NCI-H1105 (cell line): Measurements from ENCODE around the gene NACC2.
A peak's percentile ranks its signal among the peaks of the same experiment; 100 is the strongest.

Experiments
- DNase-seq: peaks from one replicate; lab custom pipeline; 2025; lab: John Stamatoyannopoulos, UW

Gene NACC2

GRCh38 chr9:135992486-135993408, 102.3 kb downstream of the NACC2 start:
- peak; percentile 71 for DNase-seq

DNA sequence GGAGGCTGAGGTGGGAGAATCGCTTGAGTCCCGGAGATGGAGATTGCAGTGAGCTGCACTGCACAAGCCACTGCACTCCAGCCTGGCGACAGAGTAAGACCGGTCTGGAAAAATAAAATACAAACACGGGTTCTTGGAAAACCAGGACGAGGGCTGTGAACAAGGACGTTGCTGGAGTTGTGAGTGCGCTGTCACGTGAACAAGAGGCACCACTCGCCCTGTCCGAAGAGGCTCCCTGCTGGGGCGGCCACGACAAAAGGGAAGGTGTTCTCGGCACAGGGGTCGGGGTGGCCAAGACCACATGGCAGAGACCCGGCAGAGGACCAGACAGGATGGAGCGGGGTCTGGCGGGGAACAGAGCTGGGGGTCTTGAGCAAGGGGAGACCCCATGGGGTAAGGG, 103.3 kb downstream of the NACC2 start:
- no peak for DNase-seq

- no peak for DNase-seq
Measured at GRCh38 chr9:135990468-135991429, 104.3 kb downstream of the NACC2 start.

DNA sequence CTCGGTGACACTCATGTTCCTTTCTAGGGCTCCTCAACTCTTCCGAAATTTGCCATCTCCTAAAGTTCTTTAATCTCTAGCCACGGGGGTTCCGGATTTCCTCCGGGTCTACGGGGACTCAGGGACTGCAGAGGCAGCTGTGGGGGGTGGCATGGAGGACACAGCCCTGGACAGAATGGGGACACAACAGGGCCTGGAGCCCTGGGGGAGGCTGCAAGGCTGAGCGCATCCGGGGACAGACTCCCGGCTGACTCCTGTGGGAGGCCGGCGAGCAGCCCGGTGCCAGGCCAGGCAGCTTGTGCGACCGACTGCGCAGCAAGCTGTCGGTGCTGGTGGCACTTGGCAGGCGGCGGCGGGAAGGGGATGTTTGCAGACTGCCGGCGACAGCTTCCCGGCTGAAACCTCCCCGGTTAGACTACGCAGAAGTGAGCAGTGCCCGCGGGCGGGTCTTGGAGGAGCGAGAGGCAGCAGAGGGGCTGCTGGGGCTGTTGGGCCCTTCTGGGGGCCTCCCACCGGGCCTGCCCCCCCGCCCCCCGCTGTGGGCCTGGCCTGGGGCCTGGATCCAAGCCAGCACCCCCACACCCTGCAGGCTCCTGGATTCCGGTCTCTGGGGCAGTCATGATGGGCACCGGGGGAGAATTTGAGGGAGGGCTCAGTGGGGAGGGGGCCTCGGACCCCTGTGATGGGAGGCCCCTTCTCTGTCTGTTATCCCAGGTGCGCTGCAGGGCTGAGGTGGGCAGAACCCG, 105.2 kb downstream of the NACC2 start:
- no peak for DNase-seq

DNA sequence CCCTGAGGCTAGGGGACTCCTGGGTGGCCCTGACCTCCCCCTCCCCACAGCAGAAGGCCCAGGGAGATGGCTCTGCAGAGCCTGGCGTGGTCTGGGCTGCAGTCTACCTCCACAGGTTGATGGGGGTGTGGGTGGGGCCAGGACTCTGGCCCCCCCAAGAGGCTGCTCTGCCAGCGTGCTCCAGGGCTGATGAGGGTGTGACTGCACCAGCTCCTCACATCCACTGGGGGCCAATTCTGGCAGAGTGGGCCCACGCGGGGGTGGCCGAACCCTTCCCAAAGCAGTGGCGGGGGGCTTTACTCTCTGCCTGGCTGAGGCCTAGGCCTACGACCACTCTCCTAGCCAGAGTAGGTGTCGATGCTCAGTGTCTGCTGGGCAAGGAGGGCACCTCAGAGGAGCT, 105.9 kb downstream of the NACC2 start:
- no peak for DNase-seq

GRCh38 chr9:135988493-135988892, 106.6 kb downstream of the NACC2 start:
- DNase-seq: no peak

DNA sequence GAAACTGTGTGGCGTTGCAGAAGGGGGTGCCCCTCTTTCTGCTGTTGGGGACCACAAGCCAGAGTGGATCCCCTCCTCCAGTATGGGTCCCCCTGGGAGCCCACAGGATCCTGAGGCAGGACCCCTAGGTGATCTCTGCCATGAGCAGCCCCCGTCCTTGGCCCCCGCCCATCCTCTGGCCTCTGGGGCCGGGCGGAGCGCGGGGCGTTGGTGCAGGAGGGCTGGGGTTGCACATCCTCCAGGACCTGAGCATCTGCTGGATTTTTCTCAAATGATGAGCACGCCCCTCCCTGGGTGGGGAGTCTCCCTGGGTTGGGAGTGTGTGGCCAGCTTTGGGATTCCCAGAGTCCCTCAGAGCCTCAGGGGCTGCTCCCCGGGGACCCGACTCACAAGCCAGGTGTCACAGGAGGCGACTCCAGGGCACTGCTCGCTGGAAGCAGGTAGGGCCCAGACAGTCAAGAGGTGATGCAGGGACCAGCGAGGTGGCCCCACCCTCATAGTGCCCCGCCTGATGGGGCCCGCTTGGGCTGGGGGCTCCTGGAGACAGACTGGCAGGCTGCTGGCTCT, 107.2 kb downstream of the NACC2 start:
- no peak for DNase-seq

DNA sequence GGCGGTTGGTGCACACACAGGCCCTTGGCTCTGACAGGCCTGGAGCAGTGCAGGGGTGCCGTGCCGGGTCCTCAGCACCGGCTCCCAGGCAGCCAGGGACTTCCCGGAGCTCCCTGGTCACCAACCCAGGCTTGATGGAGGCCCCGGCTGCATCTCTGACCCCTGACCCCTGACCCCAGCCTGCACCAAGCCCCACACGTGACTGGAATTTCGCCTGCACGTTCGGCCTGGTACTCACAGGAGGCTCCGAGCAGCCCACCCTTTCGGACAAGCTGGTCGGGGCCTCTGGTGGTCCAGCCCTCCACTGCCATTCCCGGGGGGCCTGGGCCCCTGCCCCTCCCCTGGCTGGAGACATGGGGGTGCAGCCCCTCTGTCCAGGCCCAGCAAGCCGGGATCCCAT, 108.5 kb downstream of the NACC2 start:
- no peak for DNase-seq

- DNase-seq: no peak
Measured at GRCh38 chr9:135985889-135986288, 109.2 kb downstream of the NACC2 start.

DNA sequence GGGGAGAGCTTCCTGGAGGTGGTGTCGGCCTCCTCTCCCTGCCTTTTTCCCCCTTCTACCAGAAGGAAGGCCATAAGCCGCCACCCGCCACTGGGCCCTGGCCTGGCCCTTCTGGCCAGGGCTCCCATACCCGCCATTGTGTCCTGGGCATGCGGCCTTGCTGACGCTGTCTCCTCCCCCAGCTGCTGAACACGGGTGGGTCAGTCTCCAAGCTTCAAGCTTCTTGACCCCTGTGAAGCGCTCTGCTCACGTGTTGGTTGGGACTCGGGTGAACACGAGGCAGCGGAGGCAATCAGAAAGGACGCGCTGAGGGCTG, 109.7 kb downstream of the NACC2 start:
- DNase-seq: no peak

GRCh38 chr9:135984072-135984710, 110.9 kb downstream of the NACC2 start:
- no peak for DNase-seq

DNA sequence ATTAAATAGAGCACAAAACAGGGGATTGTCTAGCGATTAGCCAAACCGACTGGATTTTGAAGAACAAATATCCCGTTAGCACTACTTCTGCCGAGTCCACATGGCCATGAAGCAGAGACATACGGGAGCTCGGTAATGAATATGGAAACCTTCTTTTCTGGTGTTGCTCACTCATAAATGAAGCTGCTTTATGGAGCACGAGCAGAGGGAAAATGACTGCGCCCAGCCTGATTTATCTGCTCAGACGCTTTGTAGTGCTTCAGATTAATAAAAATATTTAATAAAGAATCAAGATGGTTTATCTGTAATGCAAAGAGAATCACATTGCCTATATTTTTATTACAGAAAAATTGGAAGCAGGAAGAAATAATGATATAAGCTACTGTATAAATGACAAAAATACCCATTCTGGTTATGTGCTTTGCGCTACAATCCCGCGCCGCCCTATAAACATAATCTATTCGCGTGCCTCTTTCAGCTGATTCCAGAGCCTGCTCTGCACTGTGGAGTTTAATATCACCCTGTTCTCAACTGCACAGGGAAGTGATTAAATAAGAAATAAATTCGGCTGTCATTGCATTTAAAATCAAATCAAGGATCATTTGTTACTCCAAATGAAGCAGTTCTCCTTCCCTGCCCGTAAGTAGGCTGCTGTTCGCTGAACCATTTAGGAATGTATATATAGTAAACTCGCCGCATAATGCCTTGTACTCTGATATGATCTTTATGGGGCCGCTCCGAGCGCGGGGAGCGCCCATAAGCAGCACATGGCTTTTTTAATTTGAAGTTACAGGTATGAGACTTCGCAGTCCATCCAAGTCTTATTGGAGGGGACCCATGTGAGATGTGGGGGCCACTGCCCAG, 111.6 kb downstream of the NACC2 start:
- DNase-seq: no peak

DNA sequence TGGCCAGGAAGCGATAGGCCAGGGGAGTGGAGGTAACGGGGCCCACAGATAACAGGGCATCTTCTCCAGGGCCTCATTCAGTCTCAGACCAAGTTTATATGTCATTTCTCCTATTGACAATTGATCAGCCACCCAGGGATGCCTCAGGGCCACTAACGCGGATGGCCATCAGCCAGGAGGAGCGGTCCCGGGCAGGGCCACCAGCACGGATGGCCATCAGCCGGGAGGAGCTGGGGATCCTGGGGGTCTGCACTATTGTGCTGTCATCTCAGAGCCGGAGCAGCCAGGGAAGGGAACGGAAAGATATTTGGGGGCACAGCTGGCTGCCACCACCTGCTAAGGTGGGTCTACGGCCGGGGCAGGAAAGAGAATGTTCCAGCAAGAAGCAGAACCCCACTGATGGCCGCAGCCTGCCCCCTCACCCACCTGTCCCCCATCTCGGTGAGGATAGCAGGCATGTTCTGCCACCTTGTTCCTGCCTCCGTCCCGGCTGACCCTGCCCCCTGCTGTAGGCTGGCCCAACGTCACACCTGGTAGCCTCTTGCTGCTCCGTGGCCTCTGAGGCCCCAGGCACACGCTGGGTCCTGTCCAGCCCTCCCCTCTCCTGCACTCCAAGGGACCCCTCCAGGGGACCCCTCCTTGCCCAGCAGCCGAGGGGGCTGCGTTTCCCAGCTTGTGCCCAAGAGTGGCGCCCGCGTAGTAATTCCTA, 112.4 kb downstream of the NACC2 start:
- DNase-seq: no peak

- no peak for DNase-seq
Measured at GRCh38 chr9:135980926-135981630, 114.0 kb downstream of the NACC2 start.

DNA sequence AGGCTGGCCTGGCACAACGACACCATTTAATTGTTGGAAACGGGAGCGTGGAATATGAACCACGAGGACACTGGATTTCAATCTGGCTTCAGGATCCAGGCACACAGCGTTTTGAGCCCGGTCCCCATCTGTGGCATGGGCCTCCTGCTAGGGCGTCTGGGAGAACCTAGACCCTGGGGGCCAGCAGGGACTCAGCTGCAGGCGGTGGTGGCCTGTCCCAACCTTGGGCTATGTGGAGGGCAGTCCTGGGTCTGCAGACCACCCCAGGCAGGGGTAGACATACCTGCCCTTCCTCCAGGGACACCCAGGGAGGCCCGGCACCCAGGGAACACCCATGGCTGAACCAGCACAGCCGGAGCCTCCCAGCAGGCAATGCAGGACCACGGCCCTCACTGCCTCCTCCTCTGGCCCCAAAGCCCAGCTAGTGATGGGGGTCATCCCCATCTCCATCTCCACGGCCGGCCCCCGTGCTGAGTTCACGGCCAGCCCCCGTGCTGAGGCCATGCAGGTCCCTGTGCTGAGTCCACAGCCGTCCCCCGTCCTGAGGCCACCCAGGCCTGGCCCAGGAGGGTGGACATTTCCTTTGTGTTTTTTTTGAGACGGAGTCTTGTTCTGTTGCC, 115.4 kb downstream of the NACC2 start:
- no peak for DNase-seq

DNA sequence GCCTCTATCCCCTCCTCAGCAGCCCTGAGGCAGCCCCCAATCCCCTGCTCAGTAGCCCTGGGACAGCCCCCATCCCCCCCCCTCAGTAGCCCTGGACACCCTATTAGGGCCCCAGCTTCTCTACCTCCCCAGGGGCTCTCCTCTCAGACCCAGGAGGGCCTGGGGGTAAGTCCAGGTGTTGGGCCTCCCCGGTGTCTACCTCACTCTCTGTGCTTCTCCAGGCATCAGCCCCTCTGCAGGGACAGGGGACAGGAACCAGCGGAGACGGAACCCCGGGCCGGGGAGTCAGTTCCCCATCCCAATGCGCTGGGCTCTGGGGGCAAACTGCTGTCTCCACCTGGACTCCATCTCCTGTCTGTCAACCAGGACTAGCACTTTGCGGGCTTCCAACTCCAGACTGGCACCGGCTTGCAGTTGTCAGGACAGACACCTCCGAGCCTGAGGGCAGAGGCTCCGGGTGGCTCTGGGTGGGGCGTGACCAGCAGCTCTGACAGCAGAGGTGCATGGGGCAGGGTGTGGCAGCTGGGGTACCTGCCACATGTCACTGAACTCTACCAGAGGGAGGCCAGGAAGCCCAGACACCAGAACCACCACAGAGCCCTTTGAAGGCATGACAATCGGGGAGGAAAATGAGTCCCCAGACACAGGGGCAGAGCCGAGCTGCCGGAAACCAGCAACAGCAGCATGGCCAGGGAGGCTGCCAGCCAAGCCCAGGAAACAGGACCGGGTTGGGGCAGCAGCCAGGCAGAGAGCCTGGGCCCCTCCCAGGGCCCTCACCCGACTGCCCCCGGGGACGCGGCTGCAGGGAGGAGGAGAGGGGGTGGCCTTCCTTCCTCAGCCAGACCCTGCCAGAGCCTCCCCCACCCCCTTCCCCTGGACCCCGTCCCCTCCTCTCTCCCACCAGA, 116.2 kb downstream of the NACC2 start:
- DNase-seq: no peak

DNA sequence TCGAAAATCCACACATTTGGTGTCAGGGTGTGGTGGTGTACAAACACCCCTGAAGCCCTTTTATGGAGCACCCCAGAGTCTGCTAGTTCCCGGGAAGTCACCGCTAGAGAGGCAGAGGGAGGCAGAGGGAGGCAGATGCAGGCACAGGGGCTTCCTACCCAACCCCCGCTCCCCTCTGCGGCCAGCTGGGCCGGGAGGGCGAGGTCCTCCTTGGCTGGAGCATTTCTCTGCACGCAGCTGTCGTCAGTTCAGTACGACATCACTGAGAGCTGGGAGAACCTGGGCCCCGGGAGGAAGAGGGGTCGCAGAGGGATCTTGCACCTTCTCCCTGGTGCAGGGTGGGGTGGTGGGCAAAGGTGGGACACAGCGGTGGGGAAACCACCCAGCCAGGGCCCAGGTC, 118.1 kb downstream of the NACC2 start:
- no peak for DNase-seq

GRCh38 chr9:135976531-135976930, 118.6 kb downstream of the NACC2 start:
- no peak for DNase-seq
